Calu3 (cell line): ENCODE measurements around the gene MRPL28. TPM values are rescaled to one million over a fixed set of nuclear protein-coding genes. Genes with fewer than 3 reads are reported as not detected.
"Not testable (repeated sequence)": the region's sequence is repeated elsewhere in the genome, so short reads cannot be mapped to it uniquely, and the experiment has no call there.

Experiments used
- Bru-seq: library from RNA; stranded (reverse); fragments of 400-500 nt; gene quantifications from one replicate; lab custom pipeline; 2021; lab: Mats Ljungman, UMichigan
- BruChase-seq, 2 experiments: library from RNA; stranded (reverse); fragments of 400-500 nt; gene quantifications; one replicate each; lab custom pipeline; 2021; lab: Mats Ljungman, UMichigan
- BruUV-seq: library from RNA; stranded (reverse); fragments of 400-500 nt; replicated peaks from 2 replicates; lab custom pipeline; 2021; lab: Mats Ljungman, UMichigan
- CTCF ChIA-PET: fragments of 300-600 bp; sonication (Branson Sonifier 250); formaldehyde crosslinking; loops from one replicate; lab custom pipeline; 2022; ENCODE audit warnings: antibody characterized with exemption; lab: Charles Lee
- DNase-seq: peaks from one replicate; pipeline ENCODE4 v3.0.0; 2022
- H3K27ac Mint-ChIP-seq: one replicate; pipeline ENCODE4 v1.8.0; 2022; ENCODE audit warnings: mixed read lengths; ENCODE audit not compliant: unreplicated experiment
- H3K27me3 Mint-ChIP-seq: one replicate; pipeline ENCODE4 v1.8.0; 2022; ENCODE audit warnings: mixed read lengths; ENCODE audit not compliant: unreplicated experiment
- H3K36me3 Mint-ChIP-seq: one replicate; pipeline ENCODE4 v1.8.0; 2022; ENCODE audit warnings: mild to moderate bottlenecking, moderate library complexity, mixed read lengths; ENCODE audit not compliant: insufficient read depth, unreplicated experiment
- H3K4me1 Mint-ChIP-seq: one replicate; pipeline ENCODE4 v1.8.0; 2022; ENCODE audit warnings: mild to moderate bottlenecking, low read depth, mixed read lengths; ENCODE audit not compliant: unreplicated experiment
- H3K4me3 Mint-ChIP-seq: one replicate; pipeline ENCODE4 v1.8.0; 2022; ENCODE audit warnings: mild to moderate bottlenecking, low read depth, moderate library complexity, mixed read lengths; ENCODE audit not compliant: unreplicated experiment
- H3K9me3 Mint-ChIP-seq: one replicate; pipeline ENCODE4 v1.8.0; 2022; ENCODE audit warnings: low read depth, mixed read lengths; ENCODE audit not compliant: unreplicated experiment
- CTCF ChIP-seq: fragments of 200-600 bp; IDR thresholded peaks from one replicate; pipeline ENCODE4 v1.8.0; 2022; ENCODE audit warnings: antibody characterized with exemption; ENCODE audit not compliant: unreplicated experiment
- intact Hi-C: fragments of 100-400 bp; cut with micrococcal nuclease; formaldehyde crosslinking; loops from one replicate; pipeline ENCODE4 v1.10.0; 2022; ENCODE audit not compliant: unreplicated experiment
- long read RNA-seq: library from polyadenylated mRNA; stranded (forward); transcript quantifications from one replicate; pipeline ENCODE4 v2.0.0, GENCODE V29; 2022
- total RNA-seq: library from RNA; stranded (reverse); gene quantifications from 2 replicates; pipeline ENCODE4 v1.2.3, GENCODE V29; 2022

MRPL28 gene
- total RNA-seq (115 and 126 TPM in 2 replicates), Bru-seq, nascent RNA (percentile 60 among the genes with signal in this experiment), BruChase-seq, experiment 1, labeled RNA remaining after a 6-hour chase (percentile 91 among the genes with signal in this experiment), BruChase-seq, experiment 2, labeled RNA remaining after a 2-hour chase (percentile 81 among the genes with signal in this experiment)
- long read RNA-seq, transcript MRPL28-202 (6 exons, 865 nt): minor isoform, 13 of 283 reads
- long read RNA-seq, transcript MRPL28-210 (5 exons, 1,512 nt): minor isoform, 5 of 283 reads
- long read RNA-seq, transcript MRPL28-201 (6 exons, 1,098 nt): major isoform, 168 of 283 reads
- long read RNA-seq, transcript MRPL28-208 (4 exons, 1,467 nt): minor isoform, 5 of 283 reads
- long read RNA-seq, partial matches to known transcripts: 78 of 283 reads
- long read RNA-seq, other reads (novel, unspliced or antisense): 13 of 283 reads

- no TSS peak for BruUV-seq
- Mint-ChIP-seq H3K4me3 (peak within 1 kb of the TSS; percentile 72), H3K9me3 (no peaks in the 10 kb centered on the region), H3K27me3 (no peaks in the 10 kb centered on the region), H3K4me1 (no peaks in the 10 kb centered on the region), H3K27ac (peak within 1 kb of the TSS; percentile 85), H3K36me3 (peaks cover 58% of the 10 kb centered on the region)
- CTCF ChIA-PET: interaction anchor here (0.6 to 1.8 kb wide), 6 partner anchors 8 to 1661 kb away, joined by 3 to 8 read pairs (median 5); partner anchors contain the start of gene PGAP6
- TF ChIP-seq CTCF: no peak
- intact Hi-C loops: no loop called here
- peak; percentile 96 for DNase-seq
Measured at GRCh38 chr16:370443-370842, at the start of gene MRPL28. MRPL28 (minus strand) TSS chr16:370538; CDS start chr16:370218, 320 bp downstream.

- H3K27ac Mint-ChIP-seq, H3K27me3 Mint-ChIP-seq, H3K4me3 Mint-ChIP-seq, DNase-seq, H3K9me3 Mint-ChIP-seq, H3K4me1 Mint-ChIP-seq, BruUV-seq, intact Hi-C loops: not testable (repeated sequence)
- peaks cover 10% of the 10 kb centered on the region for H3K36me3 Mint-ChIP-seq
- CTCF ChIA-PET: interaction anchor here (0.5 kb wide), 1 partner anchor 29 kb away, joined by 5 read pairs; no protein-coding TSS in a partner anchor
Measured at GRCh38 chr16:415170-415498, 44.8 kb upstream of the MRPL28 start.

GRCh38 chr16:414395-415169, 44.2 kb upstream of the MRPL28 start:
- Mint-ChIP-seq H3K27ac (no peak overlapping the region), H3K4me1 (no peaks in the 10 kb centered on the region), H3K27me3 (no peaks in the 10 kb centered on the region), H3K9me3 (no peaks in the 10 kb centered on the region), H3K4me3 (no peak overlapping the region), H3K36me3 (peaks cover 13% of the 10 kb centered on the region)
- no peak for TF ChIP-seq CTCF
- CTCF ChIA-PET: interaction anchor here (0.5 to 0.8 kb wide), 3 partner anchors 9 to 178 kb away, joined by 3 to 5 read pairs (median 4); no protein-coding TSS in a partner anchor
- no TSS peak for BruUV-seq
- intact Hi-C loops: no loop called here
- DNase-seq: no peak

- H3K4me1 Mint-ChIP-seq: no peaks in the 10 kb centered on the region
- peaks cover 19% of the 10 kb centered on the region for H3K36me3 Mint-ChIP-seq
- H3K4me3 Mint-ChIP-seq: no peak overlapping the region
- no peaks in the 10 kb centered on the region for H3K27me3 Mint-ChIP-seq
- intact Hi-C loops: no loop called here
- TF ChIP-seq CTCF: no peak
- DNase-seq: no peak
- CTCF ChIA-PET: no interaction called here
- H3K27ac Mint-ChIP-seq: no peak overlapping the region
- TSS peak; percentile 35 for BruUV-seq
- no peaks in the 10 kb centered on the region for H3K9me3 Mint-ChIP-seq
Measured at GRCh38 chr16:411576-412265, 41.4 kb upstream of the MRPL28 start.
